Right lung (tissue), 5 donors: Measurements from ENCODE around the gene NUP153. TPM values are rescaled to one million over a fixed set of nuclear protein-coding genes. Genes with fewer than 3 reads are reported as not detected.
"Not testable (repeated sequence)": the region's sequence is repeated elsewhere in the genome, so short reads cannot be mapped to it uniquely, and the experiment has no call there.

Source experiments
- DNase-seq, 2 donors: peaks; one replicate each; pipeline ENCODE4 v3.0.0-alpha.2; 2013
- polyA plus RNA-seq, 5 donors: library from polyadenylated mRNA; unstranded; fragments of 120-200 nt; gene quantifications; one replicate each; pipeline versions ENCODE4 v1.2.1 to v1.2.3, GENCODE V29; 2013; ENCODE audit warnings: inconsistent platforms in 1 of 5, low replicate concordance in 1 of 5; ENCODE audit not compliant: insufficient read length in 5 of 5, insufficient read depth in 1 of 5

NUP153 gene
- polyA plus RNA-seq, 5 donors: 36.6 to 53.3 (median 47.1) TPM

- no peak for DNase-seq
Measured at GRCh38 chr6:17610835-17611234, 95.9 kb downstream of the NUP153 start.

GRCh38 chr6:17606606-17607005, 100.1 kb downstream of the NUP153 start:
- DNase-seq: no peak

GRCh38 chr6:17602888-17603287, 103.8 kb downstream of the NUP153 start:
- DNase-seq: no peak

- DNase-seq: peak; percentile 9 to 18
Measured at GRCh38 chr6:17601386-17601703, 105.4 kb downstream of the NUP153 start.

GRCh38 chr6:17600527-17601385, 106.0 kb downstream of the NUP153 start:
- DNase-seq: peak; percentile 42 to 64

GRCh38 chr6:17599877-17600526, 106.7 kb downstream of the NUP153 start, which contains the start of gene FAM8A1:
FAM8A1 (plus strand) TSS chr6:17600302; CDS start chr6:17600410, 108 bp downstream.
- peak; percentile 94 for DNase-seq

- DNase-seq: no peak
Measured at GRCh38 chr6:17596085-17596484, 110.6 kb downstream of the NUP153 start.

- DNase-seq: no peak
Measured at GRCh38 chr6:17593246-17593645, 113.5 kb downstream of the NUP153 start.

GRCh38 chr6:17591287-17591686, 115.4 kb downstream of the NUP153 start:
- DNase-seq: no peak

- peak in 1 of 2 donors; percentile 12 for DNase-seq
Measured at GRCh38 chr6:17589406-17590096, 117.2 kb downstream of the NUP153 start.

GRCh38 chr6:17588011-17588410, 118.7 kb downstream of the NUP153 start:
- DNase-seq: no peak

- not testable (repeated sequence) for DNase-seq
Measured at GRCh38 chr6:17586623-17587022, 120.1 kb downstream of the NUP153 start.

GRCh38 chr6:17585766-17586490, 120.8 kb downstream of the NUP153 start:
- DNase-seq: peak in 1 of 2 donors; percentile 4

- DNase-seq: peak; percentile 71 to 73
Measured at GRCh38 chr6:17584241-17584803, 122.4 kb downstream of the NUP153 start.

GRCh38 chr6:17583811-17584210, 122.9 kb downstream of the NUP153 start:
- peak; percentile 31 to 36 for DNase-seq

GRCh38 chr6:17581282-17581681, 125.4 kb downstream of the NUP153 start:
- not testable (repeated sequence) for DNase-seq

- peak; percentile 32 to 49 for DNase-seq
Measured at GRCh38 chr6:17580518-17581048, 126.1 kb downstream of the NUP153 start.

- DNase-seq: no peak
Measured at GRCh38 chr6:17577059-17577458, 129.7 kb downstream of the NUP153 start.

GRCh38 chr6:17574866-17575560, 131.7 kb downstream of the NUP153 start:
- DNase-seq: no peak

- DNase-seq: no peak
Measured at GRCh38 chr6:17565399-17565798, 141.3 kb downstream of the NUP153 start.
